Cardiac fibroblast (primary cell): ENCODE measurements around the gene CDY1B.
"Not testable (repeated sequence)": the region's sequence is repeated elsewhere in the genome, so short reads cannot be mapped to it uniquely, and the experiment has no call there.

Experiments
- DNase-seq, 2 donors: peaks; one replicate each; pipeline versions ENCODE4 v3.0.0 to v3.0.0-alpha.2; 2010; ENCODE audit warnings: low read depth in 2 of 2
- H3K4me3 ChIP-seq, 2 donors: replicated peaks in 1 of 2; 1 replicate in 1 of 2; 2 replicates in 1 of 2; pipeline ENCODE4 v1.5.1; 2011; ENCODE audit warnings: low read depth in 2 of 2, low read length in 2 of 2, mild to moderate bottlenecking in 2 of 2, moderate library complexity in 1 of 2

The CDY1B gene, protein sequence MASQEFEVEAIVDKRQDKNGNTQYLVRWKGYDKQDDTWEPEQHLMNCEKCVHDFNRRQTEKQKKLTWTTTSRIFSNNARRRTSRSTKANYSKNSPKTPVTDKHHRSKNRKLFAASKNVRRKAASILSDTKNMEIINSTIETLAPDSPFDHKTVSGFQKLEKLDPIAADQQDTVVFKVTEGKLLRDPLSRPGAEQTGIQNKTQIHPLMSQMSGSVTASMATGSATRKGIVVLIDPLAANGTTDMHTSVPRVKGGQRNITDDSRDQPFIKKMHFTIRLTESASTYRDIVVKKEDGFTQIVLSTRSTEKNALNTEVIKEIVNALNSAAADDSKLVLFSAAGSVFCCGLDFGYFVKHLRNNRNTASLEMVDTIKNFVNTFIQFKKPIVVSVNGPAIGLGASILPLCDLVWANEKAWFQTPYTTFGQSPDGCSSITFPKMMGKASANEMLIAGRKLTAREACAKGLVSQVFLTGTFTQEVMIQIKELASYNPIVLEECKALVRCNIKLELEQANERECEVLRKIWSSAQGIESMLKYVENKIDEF

DNA sequence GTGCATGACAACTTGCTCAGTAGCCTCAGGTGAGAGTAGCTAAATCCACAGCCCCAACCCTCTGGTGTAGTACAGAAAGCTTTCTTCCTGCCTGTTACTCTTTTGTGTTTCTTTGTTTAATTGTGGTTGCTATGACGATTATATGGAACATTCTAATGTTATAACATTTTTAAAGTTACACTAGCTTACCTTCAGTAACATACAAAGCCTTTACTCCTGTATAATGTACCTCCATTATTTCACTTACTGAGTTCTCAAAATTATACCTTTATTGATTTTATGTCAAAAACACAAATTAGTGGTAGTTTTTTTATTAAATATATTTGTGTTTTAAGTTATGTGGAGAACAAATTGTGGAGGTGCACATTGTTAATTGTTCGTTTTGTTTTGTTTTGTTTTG lies at the start of gene CDY1B:
CDY1B (minus strand) TSS at position 101 of the 400 bp plus-strand sequence. CDS start 331 bp downstream, outside the sequence.
- DNase-seq, H3K4me3 ChIP-seq: not testable (repeated sequence)

DNA sequence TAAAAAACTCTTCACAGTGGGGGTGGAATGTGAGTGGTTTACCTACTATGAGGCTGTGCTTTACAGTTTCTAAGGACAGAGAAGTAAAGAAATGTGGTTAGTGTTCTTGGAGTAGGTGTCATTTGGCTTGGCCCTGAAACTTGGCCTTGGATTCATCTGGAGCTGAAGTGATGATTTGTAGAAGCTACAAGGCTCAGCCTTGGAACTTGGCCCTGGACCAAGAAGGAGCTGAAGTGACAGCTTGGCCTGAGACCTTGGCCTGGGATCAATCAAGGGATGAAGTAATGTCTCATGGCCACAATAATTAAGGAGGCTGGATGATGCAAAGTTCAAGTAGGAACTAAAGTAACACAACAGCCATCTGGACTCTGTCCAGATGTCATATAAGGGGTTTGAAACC lies 1.7 kb upstream of the CDY1B start:
- not testable (repeated sequence) for H3K4me3 ChIP-seq, DNase-seq

DNA sequence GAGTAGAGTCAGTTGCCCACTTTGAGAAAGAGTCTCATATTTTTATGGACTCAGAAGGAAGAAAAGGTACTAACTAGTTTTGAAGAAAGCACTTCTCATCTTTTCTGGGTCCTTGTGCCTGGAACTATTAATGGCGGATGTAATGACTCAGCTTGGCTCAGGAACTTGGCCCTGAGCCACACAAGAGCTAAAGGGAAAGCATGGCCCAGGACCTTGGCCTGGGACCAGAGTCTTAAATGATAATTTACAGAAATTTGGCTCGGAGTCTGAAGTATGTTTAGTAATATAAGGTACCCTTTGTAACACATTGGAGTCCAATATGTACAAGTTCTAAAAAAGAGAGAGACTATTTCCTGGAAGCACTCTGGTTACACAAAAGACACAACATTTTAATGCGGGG lies 4.6 kb downstream of the CDY1B start:
- H3K4me3 ChIP-seq, DNase-seq: not testable (repeated sequence)

DNA sequence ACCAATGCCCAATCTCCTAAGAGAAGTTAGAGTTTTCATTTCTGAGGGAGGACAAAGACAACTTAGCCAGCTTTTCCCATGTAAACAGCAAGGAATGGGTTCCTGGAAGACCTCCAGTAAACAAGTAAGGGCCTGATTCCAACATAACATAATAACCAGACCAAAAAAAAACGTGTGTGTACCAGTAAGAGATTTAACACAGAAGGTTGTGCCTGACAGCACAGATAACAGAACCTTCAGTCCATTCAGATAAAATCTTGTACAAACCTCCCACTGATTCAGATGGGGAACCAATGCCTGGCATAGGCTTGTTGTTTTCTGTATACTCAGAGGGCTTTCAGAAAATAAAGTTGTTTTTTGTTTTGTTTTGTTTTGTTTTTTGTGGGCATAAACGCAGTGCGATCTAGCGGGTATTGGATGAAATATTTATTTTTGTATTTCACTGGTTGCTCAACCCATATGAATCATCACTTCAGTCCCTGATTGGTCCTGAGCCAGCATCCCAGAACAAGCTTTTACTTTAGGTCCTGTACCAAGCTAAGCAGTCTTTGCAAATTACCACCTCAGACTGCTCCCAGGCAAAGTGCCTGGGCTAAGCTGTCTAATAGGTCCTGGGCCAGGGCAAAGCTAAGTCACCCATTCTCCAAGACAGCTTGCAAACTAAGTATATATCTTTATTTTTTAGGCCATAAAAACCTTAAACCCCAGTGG lies 8.7 kb downstream of the CDY1B start:
- not testable (repeated sequence) for H3K4me3 ChIP-seq, DNase-seq

DNA sequence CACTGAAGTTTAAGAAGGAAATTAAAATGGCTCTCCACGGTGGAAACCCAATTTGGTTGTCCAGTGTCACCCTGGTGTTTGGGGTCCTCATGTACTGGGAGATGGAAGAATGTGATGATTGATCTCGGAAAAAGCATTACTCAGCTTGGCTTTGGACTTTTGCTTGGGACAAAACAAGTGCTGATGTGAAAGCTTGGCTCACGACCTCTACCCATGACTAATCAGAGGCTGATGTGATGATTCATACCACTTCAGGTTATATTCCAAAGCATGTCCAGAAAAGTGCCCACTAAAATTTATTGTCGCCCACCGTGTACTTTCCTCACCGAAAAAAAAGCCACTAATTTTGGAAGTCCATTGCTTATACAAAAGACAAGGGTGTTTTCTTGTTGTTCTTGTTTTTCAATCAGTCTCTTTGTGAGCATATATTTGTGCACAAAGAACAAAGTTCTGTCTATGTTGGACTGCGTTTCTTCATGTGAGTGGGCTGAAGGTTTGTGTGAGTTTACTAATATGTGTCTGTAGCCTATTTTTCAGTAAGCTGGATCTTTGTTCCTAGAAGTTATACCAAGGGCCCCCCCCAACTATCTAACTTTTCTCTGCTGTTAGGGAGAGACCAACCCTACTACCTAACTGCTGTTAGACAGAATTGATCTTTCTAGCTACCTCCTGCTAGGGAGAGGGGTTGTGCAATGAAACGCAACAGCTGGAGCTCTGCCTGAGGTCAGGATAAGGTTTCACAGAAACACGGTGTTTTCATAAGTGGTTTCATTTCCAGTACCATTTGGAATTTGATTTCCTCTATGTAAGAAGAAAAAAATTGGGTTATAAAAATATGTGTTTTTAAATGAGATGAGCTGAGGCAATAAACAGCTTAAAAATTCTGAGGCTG lies 21.4 kb downstream of the CDY1B start:
- not testable (repeated sequence) for H3K4me3 ChIP-seq

More for the DNA sequence above, 21.4 kb downstream of the CDY1B start:
- DNase-seq, result not testable (repeated sequence)
